HCT116 (cell line): Measurements from ENCODE around the gene RPL35A. TPM values are rescaled to one million over a fixed set of nuclear protein-coding genes. Genes with fewer than 3 reads are reported as not detected.

ENCODE experiments used
- ATAC-seq: fragments of 200-7000 bp; cut with Tn5 transposase; 2 replicates; pipeline ENCODE4 v1.9.1; 2020; ENCODE audit warnings: mild to moderate bottlenecking, moderate library complexity
- BruUV-seq: library from RNA; stranded (reverse); fragments of 400-500 nt; replicated peaks from 2 replicates; lab custom pipeline; 2021; lab: Mats Ljungman, UMichigan
- CTCF ChIA-PET: fragments of 300-600 bp; sonication (Branson Sonifier 250); formaldehyde crosslinking; loops from one replicate; lab custom pipeline; 2021; ENCODE audit warnings: antibody characterized with exemption; lab: Charles Lee
- POLR2A ChIA-PET: fragments of 300-600, 350-600 bp; sonication (Branson Sonifier 250); formaldehyde crosslinking; loops from one replicate; lab custom pipeline; 2021; ENCODE audit warnings: antibody characterized with exemption; lab: Charles Lee
- RAD21 ChIA-PET, 2 experiments: fragments of 300-600 bp; sonication (Branson Sonifier 250); formaldehyde crosslinking; loops; one replicate each; lab custom pipeline; 2023; ENCODE audit warnings: low total read pairs in 2 of 2; ENCODE audit not compliant: uncharacterized antibody in 2 of 2, unreplicated experiment in 2 of 2, low non-redundant PET in 1 of 2; lab: Charles Lee
- DNase-seq: peaks from one replicate; pipeline ENCODE4 v3.0.0-alpha.2; 2010; ENCODE audit warnings: low read depth, low spot score
- H2AFZ ChIP-seq: fragments of 200-600 bp; shearing (Covaris generic), sonication (generic); 2 replicates; pipeline ENCODE4 v1.6.1; 2017; ENCODE audit warnings: low read depth, mixed run types, mixed read lengths, antibody characterized with exemption, low read length; ENCODE audit not compliant: poor library complexity, severe bottlenecking
- H3K27ac ChIP-seq: 2 replicates; pipeline ENCODE4 v1.5.1; 2012; ENCODE audit warnings: low read depth, low read length
- H3K27me3 ChIP-seq: fragments of 200-600 bp; sonication (generic); 2 replicates; pipeline ENCODE4 v1.6.1; 2016; ENCODE audit warnings: mixed run types, low read length, mixed read lengths; ENCODE audit not compliant: insufficient read depth
- H3K36me3 ChIP-seq, 2 experiments: fragments of 200-500 bp in 1 of 2; fragments of 200-600 bp in 1 of 2; sonication (Bioruptor generic) in 1 of 2; sonication (generic) in 1 of 2; 2 replicates each; pipeline versions ENCODE4 v1.5.1 to v1.6.1; 2014 to 2016; ENCODE audit warnings: low read length in 2 of 2, inconsistent platforms in 1 of 2, mixed read lengths in 1 of 2, mixed run types in 1 of 2; ENCODE audit not compliant: insufficient read depth in 2 of 2, control insufficient read depth in 1 of 2
- H3K4me1 ChIP-seq, 2 experiments: fragments of 200-600 bp in 1 of 2; sonication (generic) in 1 of 2; 2 replicates each; pipeline versions ENCODE4 v1.5.1 to v1.6.1; 2012 to 2017; ENCODE audit warnings: low read length in 2 of 2, inconsistent platforms in 1 of 2, mild to moderate bottlenecking in 1 of 2, mixed read lengths in 1 of 2, mixed run types in 1 of 2, moderate library complexity in 1 of 2; ENCODE audit not compliant: insufficient read depth in 2 of 2, control insufficient read depth in 1 of 2
- H3K4me2 ChIP-seq: fragments of 200-600 bp; sonication (generic); 2 replicates; pipeline ENCODE4 v1.6.1; 2017; ENCODE audit warnings: mixed run types, low read length, mixed read lengths
- H3K4me3 ChIP-seq, 2 experiments: fragments of 200-600 bp in 1 of 2; sonication (generic) in 1 of 2; replicated peaks in 1 of 2; 2 replicates each; pipeline ENCODE4 v1.5.1; 2011 to 2016; ENCODE audit warnings: low read length in 2 of 2, control low read depth in 1 of 2, low read depth in 1 of 2, mild to moderate bottlenecking in 1 of 2, mixed read lengths in 1 of 2, mixed run types in 1 of 2
- H3K79me2 ChIP-seq: fragments of 200-600 bp; sonication (generic); 2 replicates; pipeline ENCODE4 v1.6.1; 2017; ENCODE audit warnings: mild to moderate bottlenecking, mixed run types, low read length, moderate library complexity, mixed read lengths; ENCODE audit not compliant: insufficient read depth
- H3K9ac ChIP-seq: fragments of 200-600 bp; sonication (generic); 2 replicates; pipeline ENCODE4 v1.6.1; 2016; ENCODE audit warnings: low read length, mixed read lengths
- H3K9me2 ChIP-seq: fragments of 200-600 bp; sonication (generic), shearing (Covaris generic); 2 replicates; pipeline ENCODE4 v1.6.1; 2017; ENCODE audit warnings: mixed run types, mild to moderate bottlenecking, moderate library complexity; ENCODE audit not compliant: insufficient read depth
- H3K9me3 ChIP-seq, 2 experiments: fragments of 200-500 bp in 1 of 2; fragments of 200-600 bp in 1 of 2; sonication (Bioruptor generic) in 1 of 2; sonication (generic) in 1 of 2; 2 replicates each; pipeline ENCODE4 v1.6.1; 2014 to 2017; ENCODE audit warnings: low read length in 2 of 2, mixed read lengths in 2 of 2, inconsistent platforms in 1 of 2, low read depth in 1 of 2, mild to moderate bottlenecking in 1 of 2, mixed run types in 1 of 2, moderate library complexity in 1 of 2; ENCODE audit not compliant: control insufficient read depth in 1 of 2, insufficient read depth in 1 of 2
- H4K20me1 ChIP-seq: fragments of 200-600 bp; sonication (generic), shearing (Covaris generic); 2 replicates; pipeline ENCODE4 v1.6.1; 2017; ENCODE audit warnings: mixed run types, mild to moderate bottlenecking, moderate library complexity; ENCODE audit not compliant: insufficient read depth
- ATF3 ChIP-seq: IDR thresholded peaks from 2 replicates; pipeline ENCODE4 v1.6.1; 2012
- CBX3 ChIP-seq: IDR thresholded peaks from 2 replicates; pipeline ENCODE4 v1.6.1; 2012; ENCODE audit warnings: low read depth
- CTCF ChIP-seq, 3 experiments: fragments of 200-600 bp in 1 of 3; sonication (generic) in 1 of 3; IDR thresholded peaks in 2 of 3; conservative IDR thresholded peaks in 1 of 3; 2 replicates each; pipeline ENCODE4 v1.5.1; 2012 to 2017; ENCODE audit warnings: low read depth in 2 of 3, low read length in 2 of 3, antibody characterized with exemption in 1 of 3, borderline replicate concordance in 1 of 3, control low read depth in 1 of 3, mild to moderate bottlenecking in 1 of 3, mixed read lengths in 1 of 3, mixed run types in 1 of 3, moderate library complexity in 1 of 3; ENCODE audit not compliant: insufficient read depth in 1 of 3
- EZH2phosphoT487 ChIP-seq: fragments of 200-600 bp; IDR thresholded peaks from 2 replicates; pipeline ENCODE4 v1.6.1; 2018; ENCODE audit warnings: antibody characterized with exemption, borderline replicate concordance
- RAD21 ChIP-seq: IDR thresholded peaks from 2 replicates; pipeline ENCODE4 v1.6.1; 2012; ENCODE audit warnings: low read depth, mild to moderate bottlenecking
- REST ChIP-seq: IDR thresholded peaks from 2 replicates; pipeline ENCODE4 v1.6.1; 2012; ENCODE audit warnings: low read depth
- SIN3A ChIP-seq: IDR thresholded peaks from 2 replicates; pipeline ENCODE4 v1.6.1; 2012; ENCODE audit warnings: low read depth
- SP1 ChIP-seq: IDR thresholded peaks from 2 replicates; pipeline ENCODE4 v1.6.1; 2012; ENCODE audit warnings: low read depth
- intact Hi-C: fragments of 100-400 bp; cut with micrococcal nuclease; formaldehyde crosslinking; loops from 2 replicates; pipeline ENCODE4 v1.10.0; 2022
- total RNA-seq: library from RNA; stranded (reverse); gene quantifications from one replicate; pipeline ENCODE4 v1.2.1, GENCODE V29; 2021; ENCODE audit not compliant: unreplicated experiment

RPL35A gene
- total RNA-seq, 1 experiment from 2014 or later: 1,465 TPM

GRCh38 chr3:197974016-197974415 is 24.0 kb downstream of the RPL35A start:
- no TSS peak for BruUV-seq
- Histone ChIP-seq H4K20me1 (no peaks in the 10 kb centered on the region), H3K27ac (no peak overlapping the region), H3K9ac (no peak overlapping the region), H2AFZ (no peak overlapping the region), H3K4me3 (no peak overlapping the region), H3K27me3 (no peaks in the 10 kb centered on the region), H3K4me2 (no peak overlapping the region)
- TF ChIP-seq EZH2phosphoT487 (no peak), RAD21 (no peak), SP1 (no peak), SIN3A (no peak), CBX3 (no peak), REST (no peak), CTCF (IDR thresholded peaks at IDR 0.05 in 2 of 3, conservative IDR thresholded peaks at IDR 0.05 in 1 of 3; ENCODE audit: borderline replicate concordance in 1 of 3, insufficient read depth in 1 of 3, low read depth in 2 of 3, low read length in 2 of 3) (no peak), ATF3 (no peak)
- TF ChIP-seq, all 23 proteins: peak for 0
- ATAC-seq (no peak), DNase-seq (no peak)
- intact Hi-C loops: no loop called here
- Histone ChIP-seq H3K9me3 (no peaks in the 10 kb centered on the region; a peak in 1 of 4 replicates), H3K9me2 (no peaks in the 10 kb centered on the region), H3K79me2 (no peaks in the 10 kb centered on the region), H3K36me3 (no peaks in the 10 kb centered on the region), H3K4me1 (no peaks in the 10 kb centered on the region)
- ChIA-PET CTCF (no interaction called here), RAD21 (no interaction called here), POLR2A (no interaction called here)
